ENCODE results near the gene ZBTB7C. TPM values are rescaled to one million over a fixed set of nuclear protein-coding genes. Genes with fewer than 3 reads are reported as not detected.

ZBTB7C gene
- total and polyA plus RNA-seq, 4 donors = 0.19 to 1.1 (median 0.45) TPM

GRCh38 chr18:48032876-48033789, 376.1 kb downstream of the ZBTB7C start:
- Histone ChIP-seq H3K4me3 (ENCODE audit: low read depth in 1 of 3, low read length in 3 of 3) (no peak overlapping the region), H3K9me3 (ENCODE audit: control insufficient read depth in 4 of 4, low read length in 3 of 4) (no peaks in the 10 kb centered on the region), H3K4me1 (ENCODE audit: control insufficient read depth in 4 of 4, insufficient read depth in 4 of 4, low read length in 3 of 4) (no peaks in the 10 kb centered on the region), H3K27me3 (ENCODE audit: control insufficient read depth in 4 of 4, insufficient read depth in 4 of 4, low read length in 3 of 4) (no peaks in the 10 kb centered on the region), H3K36me3 (ENCODE audit: control insufficient read depth in 4 of 4, insufficient read depth in 3 of 4, low read depth in 1 of 4, low read length in 3 of 4) (no peaks in the 10 kb centered on the region), H3K9ac (ENCODE audit: low read depth in 1 of 2, low read length in 2 of 2) (no peak overlapping the region), H3K27ac (ENCODE audit: low read depth in 1 of 2, low read length in 2 of 2) (no peak overlapping the region)
- TF ChIP-seq JUND (IDR thresholded peaks at IDR 0.05) = no peak
- no peak for TF ChIP-seq FOXA2 (IDR thresholded peaks at IDR 0.05)
- no peak for TF ChIP-seq FOXA1 (IDR thresholded peaks at IDR 0.05)
- no peak for TF ChIP-seq GABPA (IDR thresholded peaks at IDR 0.05 in 1 of 2, conservative IDR thresholded peaks at IDR 0.05 in 1 of 2)
- TF ChIP-seq HNF4G (IDR thresholded peaks at IDR 0.05) = no peak
- no peak for TF ChIP-seq RAD21 (IDR thresholded peaks at IDR 0.05)
- TF ChIP-seq, protein P1, sequence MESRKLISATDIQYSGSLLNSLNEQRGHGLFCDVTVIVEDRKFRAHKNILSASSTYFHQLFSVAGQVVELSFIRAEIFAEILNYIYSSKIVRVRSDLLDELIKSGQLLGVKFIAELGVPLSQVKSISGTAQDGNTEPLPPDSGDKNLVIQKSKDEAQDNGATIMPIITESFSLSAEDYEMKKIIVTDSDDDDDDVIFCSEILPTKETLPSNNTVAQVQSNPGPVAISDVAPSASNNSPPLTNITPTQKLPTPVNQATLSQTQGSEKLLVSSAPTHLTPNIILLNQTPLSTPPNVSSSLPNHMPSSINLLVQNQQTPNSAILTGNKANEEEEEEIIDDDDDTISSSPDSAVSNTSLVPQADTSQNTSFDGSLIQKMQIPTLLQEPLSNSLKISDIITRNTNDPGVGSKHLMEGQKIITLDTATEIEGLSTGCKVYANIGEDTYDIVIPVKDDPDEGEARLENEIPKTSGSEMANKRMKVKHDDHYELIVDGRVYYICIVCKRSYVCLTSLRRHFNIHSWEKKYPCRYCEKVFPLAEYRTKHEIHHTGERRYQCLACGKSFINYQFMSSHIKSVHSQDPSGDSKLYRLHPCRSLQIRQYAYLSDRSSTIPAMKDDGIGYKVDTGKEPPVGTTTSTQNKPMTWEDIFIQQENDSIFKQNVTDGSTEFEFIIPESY (IDR thresholded peaks at IDR 0.05) = no peak
- TF ChIP-seq SP1 (IDR thresholded peaks at IDR 0.05) = no peak
- TF ChIP-seq, protein P2, sequence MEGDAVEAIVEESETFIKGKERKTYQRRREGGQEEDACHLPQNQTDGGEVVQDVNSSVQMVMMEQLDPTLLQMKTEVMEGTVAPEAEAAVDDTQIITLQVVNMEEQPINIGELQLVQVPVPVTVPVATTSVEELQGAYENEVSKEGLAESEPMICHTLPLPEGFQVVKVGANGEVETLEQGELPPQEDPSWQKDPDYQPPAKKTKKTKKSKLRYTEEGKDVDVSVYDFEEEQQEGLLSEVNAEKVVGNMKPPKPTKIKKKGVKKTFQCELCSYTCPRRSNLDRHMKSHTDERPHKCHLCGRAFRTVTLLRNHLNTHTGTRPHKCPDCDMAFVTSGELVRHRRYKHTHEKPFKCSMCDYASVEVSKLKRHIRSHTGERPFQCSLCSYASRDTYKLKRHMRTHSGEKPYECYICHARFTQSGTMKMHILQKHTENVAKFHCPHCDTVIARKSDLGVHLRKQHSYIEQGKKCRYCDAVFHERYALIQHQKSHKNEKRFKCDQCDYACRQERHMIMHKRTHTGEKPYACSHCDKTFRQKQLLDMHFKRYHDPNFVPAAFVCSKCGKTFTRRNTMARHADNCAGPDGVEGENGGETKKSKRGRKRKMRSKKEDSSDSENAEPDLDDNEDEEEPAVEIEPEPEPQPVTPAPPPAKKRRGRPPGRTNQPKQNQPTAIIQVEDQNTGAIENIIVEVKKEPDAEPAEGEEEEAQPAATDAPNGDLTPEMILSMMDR (IDR thresholded peaks at IDR 0.05; ENCODE audit: low read depth, low read length, missing input control) = no peak
- TF ChIP-seq, protein P3, sequence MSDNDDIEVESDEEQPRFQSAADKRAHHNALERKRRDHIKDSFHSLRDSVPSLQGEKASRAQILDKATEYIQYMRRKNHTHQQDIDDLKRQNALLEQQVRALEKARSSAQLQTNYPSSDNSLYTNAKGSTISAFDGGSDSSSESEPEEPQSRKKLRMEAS (IDR thresholded peaks at IDR 0.05) = no peak
- no peak for TF ChIP-seq TAF1 (conservative IDR thresholded peaks at IDR 0.05)
- TF ChIP-seq NR2F2 (IDR thresholded peaks at IDR 0.05) = no peak
- no peak for TF ChIP-seq RXRA (IDR thresholded peaks at IDR 0.05)
- no peak for TF ChIP-seq HNF4A (conservative IDR thresholded peaks at IDR 0.05)
- TF ChIP-seq REST (IDR thresholded peaks at IDR 0.05) = no peak
- TF ChIP-seq EGR1 (IDR thresholded peaks at IDR 0.05; ENCODE audit: low read depth in 2 of 2) = no peak
- TF ChIP-seq YY1 (IDR thresholded peaks at IDR 0.05) = no peak
- DNase-seq (ENCODE audit: low spot score) = no peak
- WGBS = 95% methylated on average over 3 of the region's 3 CpGs

All from liver (tissue), 9 donors.